Inflammatory macrophage (primary cell): Measurements from ENCODE around the gene FASTK.

ENCODE experiments used
- DNase-seq, 2 donors: peaks; one replicate each; pipeline ENCODE4 v3.0.0-alpha.2; 2020 to 2022

The FASTK gene

GRCh38 chr7:151117565-151117964 is 37.0 kb upstream of the FASTK start:
- no peak for DNase-seq

GRCh38 chr7:151116603-151117440 is 36.2 kb upstream of the FASTK start:
- no peak for DNase-seq

GRCh38 chr7:151115836-151116418 is 35.3 kb upstream of the FASTK start:
- no peak for DNase-seq

- peak; percentile 3 to 55 for DNase-seq
Observed at GRCh38 chr7:151115121-151115835, 34.7 kb upstream of the FASTK start.

GRCh38 chr7:151114151-151115090 is 33.8 kb upstream of the FASTK start:
- DNase-seq, result peak in 1 of 2 donors; percentile 15

GRCh38 chr7:151113344-151114150 is 32.9 kb upstream of the FASTK start:
- no peak for DNase-seq

GRCh38 chr7:151110941-151111645 is 30.5 kb upstream of the FASTK start:
- peak; percentile 63 to 72 for DNase-seq

- no peak for DNase-seq
Observed at GRCh38 chr7:151110236-151110940, 29.8 kb upstream of the FASTK start.

- DNase-seq, result no peak
Observed at GRCh38 chr7:151109094-151110048, 28.8 kb upstream of the FASTK start.

GRCh38 chr7:151107882-151108281 is 27.3 kb upstream of the FASTK start:
- DNase-seq, result no peak

- no peak for DNase-seq
Observed at GRCh38 chr7:151104411-151105235, 24.0 kb upstream of the FASTK start.

- DNase-seq, result no peak
Observed at GRCh38 chr7:151103973-151104372, 23.4 kb upstream of the FASTK start.

GRCh38 chr7:151102991-151103390 is 22.4 kb upstream of the FASTK start:
- DNase-seq, result no peak

- DNase-seq, result no peak
Observed at GRCh38 chr7:151101621-151102396, 21.2 kb upstream of the FASTK start.

GRCh38 chr7:151100921-151101320 is 20.3 kb upstream of the FASTK start:
- DNase-seq, result no peak

- DNase-seq, result no peak
Observed at GRCh38 chr7:151099486-151100211, 19.0 kb upstream of the FASTK start.
